Psoas muscle (tissue), 8 donors: ENCODE data around the gene TTLL11. TPM values are rescaled to one million over a fixed set of nuclear protein-coding genes. Genes with fewer than 3 reads are reported as not detected.

Source experiments
- ATAC-seq, 4 donors: fragments of 200-7000 bp; cut with Tn5 transposase; one replicate each; pipeline ENCODE4 v1.9.1; 2020; ENCODE audit warnings: moderate library complexity in 3 of 4, mild to moderate bottlenecking in 2 of 4
- DNase-seq, 2 donors: peaks; one replicate each; pipeline ENCODE4 v3.0.0-alpha.2; 2020
- H3K27ac ChIP-seq: fragments of 200-600 bp; one replicate; pipeline ENCODE4 v1.8.0; 2022
- H3K27me3 ChIP-seq, 3 donors: fragments of 200-600 bp in 1 of 3; one replicate each; pipeline versions ENCODE4 v1.6.1 to v1.8.0; 2013 to 2022; ENCODE audit warnings: low read length in 2 of 3, mild to moderate bottlenecking in 2 of 3, moderate library complexity in 1 of 3; ENCODE audit not compliant: insufficient read depth in 3 of 3
- H3K36me3 ChIP-seq, 2 donors: fragments of 200-600 bp in 1 of 2; one replicate each; pipeline versions ENCODE4 v1.6.1 to v1.8.0; 2013 to 2022; ENCODE audit warnings: low read depth in 1 of 2, mild to moderate bottlenecking in 1 of 2, moderate library complexity in 1 of 2; ENCODE audit not compliant: insufficient read depth in 1 of 2
- H3K4me1 ChIP-seq: fragments of 200-600 bp; one replicate; pipeline ENCODE4 v1.8.0; 2022
- H3K4me3 ChIP-seq: fragments of 200-600 bp; one replicate; pipeline ENCODE4 v1.8.0; 2022; ENCODE audit warnings: mild to moderate bottlenecking
- H3K9me3 ChIP-seq: fragments of 200-600 bp; one replicate; pipeline ENCODE4 v1.8.0; 2022
- CTCF ChIP-seq: fragments of 200-600 bp; IDR thresholded peaks from one replicate; pipeline ENCODE4 v1.8.0; 2022; ENCODE audit warnings: antibody characterized with exemption
- WGBS, 3 donors: extraction: QIAGEN DNeasy Blood & Tissue Kit; methylation state at CpG; one replicate each; pipeline versions ENCODE4 v1.1.6 to v1.1.7; 2013; 5-methylcytosine and 5-hydroxymethylcytosine counted together
- intact Hi-C, 2 donors: fragments of 100-400 bp; cut with DNase I; formaldehyde crosslinking; loops; one replicate each; pipeline versions ENCODE4 v1.11.0 to v1.14.2; 2022
- polyA plus RNA-seq, 3 donors: library from polyadenylated mRNA; stranded (reverse); fragments of 200-250 nt; gene quantifications; one replicate each; pipeline ENCODE4 v1.2.3, GENCODE V29; 2013
- total RNA-seq, 4 donors: library from RNA; stranded (reverse); fragmentation: NEBNext Ultra II Directional in 2 of 4; extraction: Animal tissue kit (Norgen Biotek cat#: 25700) in 2 of 4; gene quantifications; one replicate each; pipeline versions ENCODE4 v1.2.1 to v1.2.4, GENCODE V29; 2021 to 2023
- donor health status: healthy with polysubstance abuse.
- donor health status: DM: no; HTN: no; CAD: no; lungs with moderate emphysema.
- donor health status: Bipolar disorder and iron deficiency.
- donor health status: healthy.
- donor health status: DM: yes; HTN: yes; CAD: no.
- donor health status: DM: no; HTN: no; CAD: no.
- donor health status: DM: no; HTN: no; CAD: no.
- donor health status: DM: yes; HTN: yes; CAD: no.

Gene TTLL11
- total and polyA plus RNA-seq, 7 donors = 15.1 to 56.4 (median 19.3) TPM

GRCh38 chr9:121901616-121902015 is 191.5 kb downstream of the TTLL11 start:
- Histone ChIP-seq H3K9me3 (no peaks in the 10 kb centered on the region), H3K27me3 (no peaks in the 10 kb centered on the region), H3K4me1 (peaks cover 17% of the 10 kb centered on the region), H3K4me3 (no peak overlapping the region), H3K36me3 (no peaks in the 10 kb centered on the region), H3K27ac (no peak overlapping the region)
- TF ChIP-seq CTCF = no peak
- ATAC-seq (no peak), DNase-seq (no peak)
- intact Hi-C loops = no loop called here
- 90 to 95% (median 90%) methylated on average over 3 of the region's 3 CpGs for WGBS, 3 donors

GRCh38 chr9:121900163-121900562 is 192.9 kb downstream of the TTLL11 start:
- TF ChIP-seq CTCF = no peak
- 86 to 90% (median 89%) methylated on average over 5 of the region's 5 CpGs for WGBS, 3 donors
- peaks cover 17% of the 10 kb centered on the region for H3K4me1 ChIP-seq
- DNase-seq (no peak), ATAC-seq (no peak)
- no peaks in the 10 kb centered on the region for H3K9me3 ChIP-seq
- H3K4me3 ChIP-seq = no peak overlapping the region
- H3K27ac ChIP-seq = no peak overlapping the region
- intact Hi-C loops = no loop called here
- H3K27me3 ChIP-seq = no peaks in the 10 kb centered on the region
- no peaks in the 10 kb centered on the region for H3K36me3 ChIP-seq

- Histone ChIP-seq H3K27me3 (no peaks in the 10 kb centered on the region), H3K27ac (no peak overlapping the region), H3K36me3 (no peaks in the 10 kb centered on the region), H3K4me3 (no peak overlapping the region), H3K4me1 (peaks cover 9% of the 10 kb centered on the region), H3K9me3 (no peaks in the 10 kb centered on the region)
- DNase-seq = no peak
- no peak for TF ChIP-seq CTCF
- WGBS, 3 donors = 96 to 99% (median 98%) methylated on average over 4 of the region's 4 CpGs
- ATAC-seq = no peak
- intact Hi-C loops = loop anchor here in 1 of 2 donors (5.0 kb wide), 1 partner anchor 83 kb away; no protein-coding TSS in a partner anchor
These were observed 194.3 kb downstream of the TTLL11 start for GRCh38 chr9:121898856-121899255.

GRCh38 chr9:121897140-121897539 is 196.0 kb downstream of the TTLL11 start:
- intact Hi-C loops = loop anchor here in 1 of 2 donors (5.0 kb wide), 1 partner anchor 85 kb away; no protein-coding TSS in a partner anchor
- WGBS, 3 donors = 91 to 93% (median 91%) methylated on average over 10 of the region's 10 CpGs
- no peak overlapping the region for H3K27ac ChIP-seq

More at GRCh38 chr9:121897140-121897539, 196.0 kb downstream of the TTLL11 start:
- ATAC-seq (no peak), DNase-seq (no peak)
- Histone ChIP-seq H3K36me3 (no peaks in the 10 kb centered on the region), H3K9me3 (no peaks in the 10 kb centered on the region), H3K4me3 (no peak overlapping the region), H3K4me1 (peaks cover 9% of the 10 kb centered on the region), H3K27me3 (no peaks in the 10 kb centered on the region)
- TF ChIP-seq CTCF = no peak
